ENCODE measurements around the gene ALDH3A1. TPM values are rescaled to one million over a fixed set of nuclear protein-coding genes. Genes with fewer than 3 reads are reported as not detected.

ALDH3A1 gene
- total RNA-seq, 1 experiment from 2014 or later, result 0.39 TPM

DNA sequence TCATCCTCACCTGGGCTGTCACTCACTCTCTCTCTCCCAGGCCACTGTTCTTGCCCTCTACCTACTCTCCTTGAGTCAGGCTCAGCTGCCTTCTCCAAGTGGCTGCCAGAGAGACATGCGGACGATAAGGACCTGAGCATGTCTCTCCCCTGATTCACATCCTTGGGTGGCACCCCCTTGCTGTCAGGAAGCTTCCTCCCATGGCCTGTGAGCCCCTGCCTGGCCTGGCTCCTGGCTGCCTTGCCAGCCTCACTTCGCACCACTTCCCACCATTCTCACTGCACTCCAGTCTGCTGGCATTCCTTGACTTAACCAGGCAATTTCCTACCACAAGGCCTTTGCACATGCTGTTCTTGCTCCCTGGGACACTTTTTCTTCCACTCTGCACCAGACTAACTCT, 2.7 kb upstream of the ALDH3A1 start:
- Histone ChIP-seq H3K14ac (ENCODE audit: insufficient read depth, low read length) (no peak overlapping the region), H3K23ac (ENCODE audit: insufficient read length, low read depth, low read length) (no peak overlapping the region), H2BK20ac (ENCODE audit: low read depth, low read length, poor library complexity, severe bottlenecking) (no peak overlapping the region), H3K27ac (ENCODE audit: insufficient read length, low read depth, low read length) (no peak overlapping the region), H3K4ac (ENCODE audit: low read depth, low read length) (no peak overlapping the region), H2BK12ac (ENCODE audit: insufficient read length, low read depth, low read length) (no peak overlapping the region), H3K9ac (ENCODE audit: extremely low read depth, insufficient read length, low read length) (no peak overlapping the region), H3T11ph (ENCODE audit: low read length) (no peak overlapping the region), H2BK120ac (ENCODE audit: low read depth, low read length, poor library complexity, severe bottlenecking) (no peak overlapping the region), H2BK15ac (ENCODE audit: low read depth, low read length) (no peak overlapping the region), H3K18ac (ENCODE audit: insufficient read length, low read depth, low read length) (no peak overlapping the region), H3K23me2 (ENCODE audit: insufficient read length, low read depth, low read length, poor library complexity, severe bottlenecking) (no peaks in the 10 kb centered on the region), H3K9me3 (ENCODE audit: control insufficient read depth, low read depth, low read length) (no peaks in the 10 kb centered on the region), H3K27me3 (ENCODE audit: insufficient read depth, low read length) (no peaks in the 10 kb centered on the region), H4K8ac (replicated peaks; ENCODE audit: insufficient read length, low read depth, low read length) (no peak overlapping the region), H3K79me2 (ENCODE audit: insufficient read depth, low read length) (no peaks in the 10 kb centered on the region), H3K4me1 (ENCODE audit: insufficient read depth, low read length) (no peaks in the 10 kb centered on the region), H2AFZ (ENCODE audit: low read length) (no peak overlapping the region), H4K91ac (ENCODE audit: insufficient read length, low read depth, low read length) (no peak overlapping the region), H3K4me2 (ENCODE audit: insufficient read depth, insufficient read length, low read length) (no peak overlapping the region), H3K79me1 (ENCODE audit: insufficient read depth, low read depth, low read length, poor library complexity, severe bottlenecking) (no peaks in the 10 kb centered on the region), H3K56ac (ENCODE audit: insufficient read length, low read depth, low read length) (no peak overlapping the region), H4K20me1 (ENCODE audit: control insufficient read depth, insufficient read depth, insufficient read length) (no peaks in the 10 kb centered on the region), H4K5ac (ENCODE audit: insufficient read length, low read depth, low read length) (no peak overlapping the region), H2AK5ac (ENCODE audit: insufficient read length, low read length) (no peak overlapping the region), H2BK5ac (ENCODE audit: insufficient read length, low read length) (no peak overlapping the region)
- WGBS (ENCODE audit: extremely low coverage, insufficient read length, low lambda C conversion rate), result no CpG with 5 or more reads among the region's 3 CpGs
- no peak for DNase-seq
- peaks cover 0 to 3% of the 10 kb centered on the region in 2 experiments; a peak in 1 of 5 replicates for H3K9me3 Mint-ChIP-seq
- peaks cover 18 to 25% of the 10 kb centered on the region in 2 experiments for H3K4me1 Mint-ChIP-seq
- H3K4me3 Mint-ChIP-seq, result no peak overlapping the region
- no peak overlapping the region for H3K27ac Mint-ChIP-seq
- peaks cover 10% of the 10 kb centered on the region for H3K27me3 Mint-ChIP-seq (ENCODE audit: low read depth)
- H3K36me3 Mint-ChIP-seq (ENCODE audit: insufficient read depth in 1 of 3, low read depth in 3 of 3), result no peaks in the 10 kb centered on the region
- no peak for TF ChIP-seq CTCF (conservative IDR thresholded peaks at IDR 0.05)
